Stimulated activated naive B cell treated with anti-CD40 and anti-IgM and Interleukin-4, amounts not matched to agents 10 μg/mL and 1 μg/mL and 100 μg/mL, for 72 hours (primary cell): Measurements from ENCODE around the gene CYYR1.

Experiments used
- ATAC-seq, 2 donors: fragments of 150-1000 bp; cut with Tn5 transposase; replicated peaks; 2 replicates each; pipeline ENCODE4 v1.10.0; 2021; ENCODE audit warnings: moderate library complexity in 1 of 2
- DNase-seq: peaks from one replicate; pipeline ENCODE4 v3.0.0; 2021
- H3K27ac Mint-ChIP-seq: one replicate; pipeline ENCODE4 v1.8.0; 2022; ENCODE audit warnings: mild to moderate bottlenecking, mixed read lengths
- H3K27me3 Mint-ChIP-seq, 2 donors: one replicate each; pipeline ENCODE4 v1.8.0; 2022; ENCODE audit warnings: mixed read lengths in 2 of 2
- H3K36me3 Mint-ChIP-seq, 2 donors: one replicate each; pipeline ENCODE4 v1.8.0; 2022; ENCODE audit warnings: mixed read lengths in 2 of 2, mild to moderate bottlenecking in 1 of 2
- H3K4me1 Mint-ChIP-seq, 2 donors: one replicate each; pipeline ENCODE4 v1.8.0; 2022; ENCODE audit warnings: mixed read lengths in 2 of 2, mild to moderate bottlenecking in 1 of 2
- H3K4me3 Mint-ChIP-seq, 2 donors: one replicate each; pipeline ENCODE4 v1.8.0; 2022; ENCODE audit warnings: mild to moderate bottlenecking in 2 of 2, mixed read lengths in 2 of 2, moderate library complexity in 1 of 2
- H3K9me3 Mint-ChIP-seq, 2 donors: one replicate each; pipeline ENCODE4 v1.8.0; 2022; ENCODE audit warnings: mixed read lengths in 2 of 2, mild to moderate bottlenecking in 1 of 2

CYYR1 gene

GRCh38 chr21:26422138-26422537 lies 150.9 kb downstream of the CYYR1 start:
- Mint-ChIP-seq H3K36me3 (no peaks in the 10 kb centered on the region), H3K4me1 (no peaks in the 10 kb centered on the region), H3K27me3 (no peaks in the 10 kb centered on the region), H3K27ac (no peak overlapping the region), H3K9me3 (peaks cover 2 to 5% of the 10 kb centered on the region in 2 donors), H3K4me3 (no peak overlapping the region)
- ATAC-seq (no peak), DNase-seq (no peak)

- DNase-seq (no peak), ATAC-seq (no peak)
- H3K27ac Mint-ChIP-seq: no peak overlapping the region
- no peaks in the 10 kb centered on the region for H3K4me1 Mint-ChIP-seq
- no peaks in the 10 kb centered on the region for H3K27me3 Mint-ChIP-seq
- no peaks in the 10 kb centered on the region for H3K36me3 Mint-ChIP-seq
- H3K4me3 Mint-ChIP-seq: no peak overlapping the region
- peaks cover 2 to 5% of the 10 kb centered on the region in 2 donors for H3K9me3 Mint-ChIP-seq
Observed at GRCh38 chr21:26421724-26422123, 151.4 kb downstream of the CYYR1 start.
